GM11168 (cell line): ENCODE data around the gene C6orf62.
"Not testable (repeated sequence)": the region's sequence is repeated elsewhere in the genome, so short reads cannot be mapped to it uniquely, and the experiment has no call there.

Experiments
- in situ Hi-C: fragments of 300-500 bp; cut with MboI; formaldehyde crosslinking; loops from one replicate; pipeline ENCODE4 v1.12.0; 2022; ENCODE audit warnings: low sequenced_read_pairs; ENCODE audit not compliant: unreplicated experiment

Gene C6orf62

GRCh38 chr6:24704468-24704867 is 14.5 kb downstream of the C6orf62 start:
- in situ Hi-C loops, result loop anchor here (5.0 kb wide), 1 partner anchor 117 kb away; no protein-coding TSS in a partner anchor

GRCh38 chr6:24702720-24703282 is 16.2 kb downstream of the C6orf62 start:
- in situ Hi-C loops, result loop anchor here (5.0 kb wide), 1 partner anchor 116 kb away; no protein-coding TSS in a partner anchor

- in situ Hi-C loops, result loop anchor here (5.0 kb wide), 1 partner anchor 112 kb away; no protein-coding TSS in a partner anchor
Measured at GRCh38 chr6:24699521-24700359, 19.2 kb downstream of the C6orf62 start.

DNA sequence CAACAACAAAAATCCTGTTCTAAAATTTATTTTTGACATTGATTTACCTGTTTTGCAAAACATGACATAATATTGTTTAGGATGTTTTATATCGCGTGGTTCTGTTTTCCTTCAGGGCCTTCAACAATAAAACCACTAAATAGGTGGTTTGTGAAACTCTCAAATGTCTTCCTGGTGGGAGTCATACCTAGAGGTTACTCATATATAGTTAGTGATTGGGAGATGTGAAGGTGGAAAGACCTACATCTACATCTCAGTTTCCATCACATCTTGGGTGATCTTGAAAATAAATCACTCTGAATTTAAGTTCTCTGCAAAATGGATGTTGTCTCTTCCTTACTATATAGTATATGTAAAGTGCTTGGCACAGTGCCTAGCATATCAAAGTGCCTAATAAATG is 22.9 kb downstream of the C6orf62 start:
- in situ Hi-C loops, result no loop called here

DNA sequence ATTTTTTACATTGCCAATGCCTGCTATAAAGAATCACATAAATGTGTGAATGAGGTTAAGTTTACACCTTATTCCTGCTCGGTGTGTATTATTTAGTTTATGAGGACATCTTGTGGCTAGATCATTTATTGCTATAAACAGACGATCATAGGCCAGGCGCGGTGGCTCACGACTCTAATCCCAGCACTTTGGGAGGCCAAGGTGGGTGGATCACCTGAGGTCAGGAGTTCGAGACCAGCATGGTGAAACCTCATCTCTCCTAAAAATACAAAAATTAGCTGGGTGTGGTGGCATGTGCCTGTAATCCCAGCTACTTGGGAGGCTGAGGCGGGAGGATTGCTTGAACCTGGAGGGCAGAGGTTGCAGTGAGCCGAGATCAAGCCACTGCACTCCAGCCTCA is 23.3 kb downstream of the C6orf62 start:
- in situ Hi-C loops, result not testable (repeated sequence)

- in situ Hi-C loops, result no loop called here
Measured at GRCh38 chr6:24694198-24694597, 24.8 kb downstream of the C6orf62 start.

DNA sequence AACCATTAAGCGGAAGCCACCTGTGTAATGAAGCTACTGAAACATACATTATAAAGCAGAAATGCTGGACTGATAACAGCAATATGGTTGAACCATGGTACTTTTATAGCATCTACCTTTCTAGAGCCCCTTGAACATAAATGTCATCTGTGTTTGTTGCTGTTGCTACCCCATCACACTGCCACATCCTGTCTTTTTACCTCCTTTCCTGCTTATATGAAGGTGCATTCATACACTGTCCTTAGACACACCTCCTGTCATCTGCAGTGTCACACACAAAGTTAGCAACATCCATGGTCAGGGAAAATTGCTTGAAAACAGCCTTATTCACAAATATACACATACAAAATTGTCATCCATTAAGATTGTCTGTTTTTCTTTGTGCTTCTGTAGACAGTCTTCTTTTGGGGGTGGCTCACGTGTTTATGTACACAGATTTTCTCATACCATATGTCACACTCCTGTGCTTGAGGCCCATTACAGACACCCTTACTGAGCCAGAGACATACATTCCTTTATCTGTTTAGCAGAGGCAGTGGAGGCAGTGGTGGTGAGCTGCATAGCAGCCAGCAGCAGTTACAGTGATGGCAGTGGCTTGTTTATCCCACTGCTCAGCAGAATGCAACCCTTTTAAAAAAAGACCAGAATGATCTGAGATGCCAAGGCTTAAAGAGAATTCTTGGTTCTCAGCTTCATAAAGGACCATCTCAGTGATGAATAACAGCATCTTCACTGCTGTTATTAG is 25.9 kb downstream of the C6orf62 start:
- in situ Hi-C loops, result no loop called here

GRCh38 chr6:24692415-24692814 is 26.5 kb downstream of the C6orf62 start:
- in situ Hi-C loops, result no loop called here

- in situ Hi-C loops, result no loop called here
Measured at GRCh38 chr6:24692003-24692402, 27.0 kb downstream of the C6orf62 start.

DNA sequence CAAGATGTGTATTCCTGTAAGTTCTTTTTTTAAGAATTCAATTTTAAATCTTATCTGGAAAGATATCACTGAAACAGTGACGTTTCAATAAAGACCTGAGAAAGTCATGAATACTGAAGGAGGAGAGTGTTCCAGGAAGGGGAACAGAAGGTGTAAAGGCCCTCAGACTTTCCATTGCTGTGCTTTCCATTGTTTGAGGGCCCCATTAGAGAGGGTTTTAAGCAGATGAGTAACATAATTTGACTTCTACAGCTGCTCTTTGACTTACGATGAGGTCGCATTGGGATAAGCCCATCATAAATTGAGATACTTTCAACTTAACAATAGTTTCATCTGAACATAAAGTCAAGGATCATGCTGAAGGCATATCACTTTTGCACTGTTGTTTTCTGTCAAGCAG is 27.4 kb downstream of the C6orf62 start:
- in situ Hi-C loops, result no loop called here

DNA sequence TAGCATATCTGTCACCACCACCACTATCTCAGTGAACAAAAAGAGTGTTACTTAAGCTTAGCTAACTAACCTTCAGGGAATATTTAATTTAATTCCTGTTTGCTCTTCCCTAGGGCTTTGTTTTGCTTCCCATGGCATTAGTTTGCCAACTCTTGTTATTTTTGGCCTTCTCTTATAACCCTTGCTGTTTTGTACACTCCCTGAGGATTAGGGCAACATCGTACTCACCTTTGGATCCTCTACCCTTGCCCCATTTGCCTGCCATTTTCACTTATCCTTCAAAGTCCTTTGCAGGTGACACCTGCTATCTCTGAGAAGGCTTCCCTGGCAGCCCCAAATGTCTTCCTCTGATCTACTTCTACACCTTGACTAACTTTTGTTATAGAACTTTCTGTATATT is 28.4 kb downstream of the C6orf62 start:
- in situ Hi-C loops, result no loop called here

- in situ Hi-C loops, result no loop called here
Measured at GRCh38 chr6:24689964-24690363, 29.0 kb downstream of the C6orf62 start.

DNA sequence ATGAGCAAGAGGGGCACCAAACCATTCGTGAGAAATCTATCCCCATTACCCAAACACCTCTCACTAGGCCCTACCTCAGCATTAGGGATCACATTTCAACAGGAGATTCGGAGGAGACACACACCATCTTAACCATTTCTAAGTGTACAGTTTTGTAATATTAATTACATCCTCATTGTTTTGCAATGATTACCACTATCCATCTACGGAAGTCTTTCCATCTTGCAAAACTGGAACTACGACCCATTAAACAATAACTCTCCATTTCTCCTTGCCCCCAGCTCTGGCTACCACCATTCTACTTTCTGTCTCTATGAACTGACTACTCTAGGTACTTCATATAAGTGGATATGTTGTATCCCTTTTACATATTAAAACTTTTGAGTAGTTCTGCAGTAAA is 32.0 kb downstream of the C6orf62 start:
- in situ Hi-C loops, result no loop called here

GRCh38 chr6:24686408-24686807 is 32.5 kb downstream of the C6orf62 start:
- in situ Hi-C loops, result no loop called here

DNA sequence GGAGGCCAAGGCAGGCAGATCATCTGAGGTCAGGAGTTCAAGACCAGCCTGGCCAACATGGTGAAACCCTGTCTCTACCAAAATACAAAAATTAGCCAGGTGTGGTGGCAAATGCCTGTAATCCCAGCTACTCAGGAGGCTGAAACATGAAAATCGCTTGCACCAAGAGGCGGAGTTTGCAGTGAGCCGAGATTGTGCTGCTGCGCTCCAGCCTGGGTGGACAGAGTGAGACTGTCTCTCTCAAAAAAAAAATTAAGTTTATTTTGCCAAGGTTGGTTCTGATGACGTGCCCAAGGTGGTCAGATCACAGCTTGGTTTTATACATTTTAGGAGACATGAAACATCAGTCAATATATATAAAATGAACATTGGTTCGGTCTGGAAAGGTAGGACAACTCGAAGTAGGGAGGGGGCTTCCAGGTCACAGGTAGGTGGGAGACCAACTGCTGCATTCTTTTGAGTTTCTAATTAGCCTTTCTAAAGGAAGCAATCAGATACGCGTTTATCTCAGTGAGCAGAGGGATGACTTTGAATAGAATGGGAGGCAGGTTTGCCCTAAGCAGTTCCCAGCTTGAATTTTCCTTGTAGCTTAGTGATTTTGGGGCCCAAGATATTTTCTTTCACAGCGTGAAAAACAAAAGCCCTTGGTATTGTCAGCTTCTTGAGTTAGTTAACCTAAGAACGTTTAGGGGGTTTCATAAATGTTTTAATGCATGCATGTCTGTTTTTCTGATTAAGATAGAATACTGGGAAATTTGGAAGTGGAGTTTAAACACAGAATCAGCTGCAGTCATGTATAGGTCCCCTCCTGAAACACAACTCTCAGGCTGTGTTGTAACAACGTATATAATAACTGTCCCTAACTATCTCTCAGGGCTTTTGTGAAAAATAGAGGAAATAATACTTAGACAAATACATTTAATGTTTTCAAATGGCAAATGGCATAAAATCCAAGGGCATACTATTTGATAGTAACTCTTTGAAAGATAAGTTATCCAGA is 35.4 kb downstream of the C6orf62 start:
- in situ Hi-C loops, result no loop called here

GRCh38 chr6:24680582-24680981 is 38.4 kb downstream of the C6orf62 start:
- in situ Hi-C loops, result no loop called here

DNA sequence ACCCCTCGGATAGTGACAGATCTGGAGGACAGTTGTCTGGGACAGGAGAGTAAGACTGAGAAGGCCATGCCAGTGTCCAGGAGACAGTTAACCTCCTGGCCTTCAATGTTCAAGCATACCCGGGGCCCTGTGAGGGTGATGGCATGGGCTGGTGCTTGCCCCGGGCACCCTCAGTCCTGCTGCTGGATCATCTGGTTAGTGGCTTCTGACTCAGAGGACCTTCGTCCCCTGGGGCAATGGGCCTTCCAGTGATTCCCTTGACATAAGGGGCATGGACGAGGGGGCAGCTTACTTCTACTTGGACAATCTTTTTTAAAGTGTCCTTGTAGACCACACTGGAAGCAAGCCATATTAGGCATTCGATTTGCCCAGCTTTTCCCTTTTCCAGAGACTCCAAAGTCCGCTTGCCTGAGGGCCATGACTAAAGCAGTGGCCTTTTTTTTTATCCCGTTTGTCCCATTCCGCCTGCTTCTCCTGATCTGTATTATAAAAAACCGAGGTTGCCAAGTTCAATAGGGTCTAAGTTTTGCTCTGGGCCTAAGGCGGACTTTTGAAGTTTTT is 40.1 kb downstream of the C6orf62 start:
- in situ Hi-C loops, result not testable (repeated sequence)

GRCh38 chr6:24673625-24674024 is 45.3 kb downstream of the C6orf62 start:
- in situ Hi-C loops, result no loop called here

GRCh38 chr6:24672620-24673182 is 46.3 kb downstream of the C6orf62 start:
- in situ Hi-C loops, result no loop called here
